Measurements from ENCODE around the gene TLX2.

The TLX2 gene

GRCh38 chr2:74534411-74534810 is 20.2 kb downstream of the TLX2 start:
- Histone ChIP-seq H3K4me3 (ENCODE audit: low read depth, low read length) (no peak overlapping the region), H3K27ac (no peak overlapping the region), H3K9me3 (ENCODE audit: control insufficient read depth, low read length) (no peaks in the 10 kb centered on the region), H3K36me3 (ENCODE audit: control insufficient read depth, insufficient read depth, low read length) (no peaks in the 10 kb centered on the region), H3K79me2 (no peaks in the 10 kb centered on the region), H3K9ac (no peak overlapping the region), H3K27me3 (ENCODE audit: control insufficient read depth, insufficient read depth, low read length) (no peaks in the 10 kb centered on the region), H2AFZ (no peak overlapping the region), H3K4me2 (ENCODE audit: low read length) (no peak overlapping the region), H3K4me1 (no peaks in the 10 kb centered on the region)
- no peak for TF ChIP-seq CTCF (IDR thresholded peaks at IDR 0.05)

- TF ChIP-seq CTCF (IDR thresholded peaks at IDR 0.05) = no peak
- Histone ChIP-seq H3K27me3 (ENCODE audit: control insufficient read depth, insufficient read depth, low read length) (no peaks in the 10 kb centered on the region), H3K36me3 (ENCODE audit: control insufficient read depth, insufficient read depth, low read length) (no peaks in the 10 kb centered on the region), H3K4me1 (no peaks in the 10 kb centered on the region), H3K4me2 (ENCODE audit: low read length) (no peak overlapping the region), H3K27ac (no peak overlapping the region), H3K9me3 (ENCODE audit: control insufficient read depth, low read length) (no peaks in the 10 kb centered on the region), H2AFZ (no peak overlapping the region), H3K79me2 (no peaks in the 10 kb centered on the region), H3K4me3 (ENCODE audit: low read depth, low read length) (no peak overlapping the region), H3K9ac (no peak overlapping the region)
Observed at GRCh38 chr2:74535440-74535965, 21.3 kb downstream of the TLX2 start.

DNA sequence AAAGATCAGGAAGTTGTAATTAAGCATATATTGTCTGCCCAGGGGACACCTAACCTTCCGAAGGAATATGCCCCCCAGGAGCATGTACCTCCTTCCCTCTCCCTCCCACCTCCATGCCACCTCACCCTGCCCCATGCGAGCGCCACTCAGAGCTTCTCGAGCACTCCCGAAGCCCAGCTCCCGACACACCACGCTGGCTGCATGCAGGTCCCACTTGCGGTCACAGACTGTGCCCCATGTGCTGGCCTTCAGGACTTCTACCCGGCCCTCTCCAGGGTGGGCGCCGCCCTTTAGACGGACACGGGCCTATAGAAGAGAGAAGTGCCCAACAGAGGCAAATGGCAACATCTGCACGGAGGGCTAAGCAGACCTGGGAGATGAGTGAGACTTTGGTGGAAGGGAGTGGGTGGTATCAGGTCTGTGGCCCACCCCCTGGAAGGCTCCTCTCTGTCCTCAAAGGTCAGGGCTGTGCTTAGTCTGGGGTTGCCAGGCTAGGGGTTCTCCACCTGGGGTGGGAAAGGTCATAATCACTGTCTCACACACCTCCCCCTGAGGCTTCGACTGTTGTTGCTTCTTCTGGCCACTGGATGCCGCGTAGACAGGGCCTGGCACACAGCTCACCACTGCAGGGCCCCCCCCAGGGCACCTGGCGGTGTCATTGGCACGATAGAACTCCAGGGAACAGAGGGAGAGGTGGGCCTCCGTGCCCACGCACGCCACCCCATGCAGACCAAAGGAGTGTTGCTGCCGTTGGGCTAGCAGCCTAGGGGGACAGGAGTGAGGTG is 22.1 kb downstream of the TLX2 start:
- H3K4me3 ChIP-seq (ENCODE audit: low read depth, low read length) = no peak overlapping the region
- H3K27ac ChIP-seq = no peak overlapping the region
- no peaks in the 10 kb centered on the region for H3K36me3 ChIP-seq (ENCODE audit: control insufficient read depth, insufficient read depth, low read length)
- no peak overlapping the region for H2AFZ ChIP-seq
- H3K4me1 ChIP-seq = no peaks in the 10 kb centered on the region
- H3K9me3 ChIP-seq (ENCODE audit: control insufficient read depth, low read length) = no peaks in the 10 kb centered on the region
- H3K4me2 ChIP-seq (ENCODE audit: low read length) = no peak overlapping the region
- H3K9ac ChIP-seq = no peak overlapping the region
- no peak for TF ChIP-seq CTCF (IDR thresholded peaks at IDR 0.05)
- H3K79me2 ChIP-seq = no peaks in the 10 kb centered on the region
- H3K27me3 ChIP-seq (ENCODE audit: control insufficient read depth, insufficient read depth, low read length) = no peaks in the 10 kb centered on the region

- H2AFZ ChIP-seq = no peak overlapping the region
- H3K4me1 ChIP-seq = no peaks in the 10 kb centered on the region
- H3K9ac ChIP-seq = no peak overlapping the region
- H3K4me2 ChIP-seq (ENCODE audit: low read length) = no peak overlapping the region
- no peaks in the 10 kb centered on the region for H3K27me3 ChIP-seq (ENCODE audit: control insufficient read depth, insufficient read depth, low read length)
- H3K36me3 ChIP-seq (ENCODE audit: control insufficient read depth, insufficient read depth, low read length) = no peaks in the 10 kb centered on the region
- no peaks in the 10 kb centered on the region for H3K79me2 ChIP-seq
- H3K27ac ChIP-seq = no peak overlapping the region
- no peaks in the 10 kb centered on the region for H3K9me3 ChIP-seq (ENCODE audit: control insufficient read depth, low read length)
- no peak for TF ChIP-seq CTCF (IDR thresholded peaks at IDR 0.05)
- no peak overlapping the region for H3K4me3 ChIP-seq (ENCODE audit: low read depth, low read length)
Observed at GRCh38 chr2:74537140-74537539, 22.9 kb downstream of the TLX2 start.

DNA sequence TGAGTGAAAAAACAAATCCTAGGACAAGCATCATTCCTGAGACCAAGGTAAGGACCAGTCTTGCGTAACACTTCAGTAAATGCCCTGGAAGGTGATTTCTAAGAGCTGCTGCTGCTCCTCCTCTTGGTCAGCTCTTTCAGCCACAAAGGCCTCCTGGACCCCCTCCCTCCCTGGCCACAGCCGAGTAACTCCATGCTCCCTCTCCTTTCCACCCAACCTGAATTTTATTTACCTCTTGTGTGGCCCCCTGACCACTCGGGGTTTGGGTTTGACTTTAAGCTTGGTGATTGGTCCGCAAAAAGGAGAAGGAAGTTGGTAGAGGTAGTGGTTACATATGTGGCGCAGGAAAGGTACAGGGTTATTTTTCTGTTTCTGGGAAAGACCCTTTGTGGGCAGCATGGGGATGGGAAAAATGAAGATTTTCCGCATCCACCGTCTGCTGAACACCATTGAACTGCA is 24.7 kb downstream of the TLX2 start:
- Histone ChIP-seq H3K27me3 (ENCODE audit: control insufficient read depth, insufficient read depth, low read length) (no peaks in the 10 kb centered on the region), H3K4me1 (no peaks in the 10 kb centered on the region), H3K27ac (no peak overlapping the region), H3K79me2 (no peaks in the 10 kb centered on the region), H3K9ac (no peak overlapping the region), H3K4me3 (ENCODE audit: low read depth, low read length) (no peak overlapping the region), H3K36me3 (ENCODE audit: control insufficient read depth, insufficient read depth, low read length) (no peaks in the 10 kb centered on the region), H3K4me2 (ENCODE audit: low read length) (no peak overlapping the region), H3K9me3 (ENCODE audit: control insufficient read depth, low read length) (no peaks in the 10 kb centered on the region), H2AFZ (no peak overlapping the region)
- no peak for TF ChIP-seq CTCF (IDR thresholded peaks at IDR 0.05)

All from parathyroid adenoma (tissue), 2 donors.